GM21737 (cell line): Measurements from ENCODE around the gene MYORG.

ENCODE experiments used
- ATAC-seq: cut with Tn5 transposase; IDR thresholded peaks from one replicate; pipeline ENCODE4 v1.9.1; 2021; ENCODE audit warnings: mild to moderate bottlenecking, moderate library complexity; ENCODE audit not compliant: unreplicated experiment

Gene MYORG

GRCh38 chr9:34335376-34335775 lies 41.3 kb downstream of the MYORG start:
- no peak for ATAC-seq

DNA sequence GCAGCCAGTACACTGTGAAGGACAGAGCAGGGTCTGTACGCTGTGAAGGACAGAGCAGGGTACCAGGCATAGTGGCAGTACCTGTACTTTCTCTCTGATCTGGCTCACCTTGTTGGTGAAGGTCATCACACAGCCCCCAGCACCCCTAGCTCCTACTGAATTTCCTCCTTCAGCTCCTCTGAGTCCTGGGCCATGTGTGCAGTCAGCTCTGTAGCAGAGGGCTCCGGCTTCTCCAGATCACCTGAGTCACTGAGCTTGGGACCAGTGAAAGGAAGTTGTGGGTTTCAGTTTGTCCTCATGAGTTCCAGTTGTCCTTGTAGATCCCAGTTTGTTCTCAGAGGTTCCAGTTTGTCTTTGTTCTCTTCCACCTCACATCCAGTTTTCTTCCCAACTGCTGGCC lies 41.8 kb downstream of the MYORG start:
- ATAC-seq = no peak

GRCh38 chr9:34334337-34334824 lies 42.3 kb downstream of the MYORG start:
- no peak for ATAC-seq

- no peak for ATAC-seq
Observed at GRCh38 chr9:34333836-34334235, 42.9 kb downstream of the MYORG start.

DNA sequence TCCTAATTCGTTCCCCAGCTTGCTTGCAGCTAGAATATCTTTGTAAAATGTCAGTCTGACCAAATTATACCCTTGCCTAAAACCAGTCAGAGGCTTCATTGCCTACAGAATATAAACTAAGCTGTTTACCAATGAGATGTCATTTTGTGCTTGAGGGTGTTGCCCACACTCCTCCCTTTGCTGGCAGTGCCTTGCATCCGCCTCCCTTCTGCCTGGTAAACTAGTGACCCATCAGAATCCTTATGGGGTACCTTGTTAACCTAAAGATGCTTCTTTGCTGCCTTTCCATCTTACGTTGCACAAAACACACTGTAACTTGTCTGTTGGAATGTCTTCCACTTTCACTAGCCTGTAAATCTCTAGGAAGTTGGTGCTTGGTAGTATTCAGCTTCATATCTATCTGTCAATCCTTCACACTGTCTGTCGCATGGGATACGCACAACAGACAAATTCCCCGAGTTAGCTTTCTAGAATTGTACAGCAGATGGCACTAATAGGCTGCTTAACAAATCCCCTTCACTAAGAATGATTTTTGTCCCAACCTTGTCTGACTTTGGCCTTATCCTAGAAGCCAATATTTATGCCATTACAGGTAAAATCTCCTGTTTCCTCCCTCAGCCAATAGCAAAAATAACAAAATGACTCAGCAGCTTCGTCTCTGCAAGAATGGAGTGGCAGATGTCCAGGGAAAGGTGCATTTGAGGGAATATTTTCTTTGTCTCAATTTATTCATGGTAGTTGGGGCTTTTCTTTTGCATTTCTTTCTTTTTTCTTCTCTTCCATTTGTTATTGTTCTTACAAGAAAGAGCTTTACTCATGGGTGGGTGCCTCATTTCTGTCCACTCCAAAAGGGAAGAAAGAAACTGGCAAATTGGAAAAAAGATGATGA lies 44.4 kb downstream of the MYORG start:
- ATAC-seq = no peak

DNA sequence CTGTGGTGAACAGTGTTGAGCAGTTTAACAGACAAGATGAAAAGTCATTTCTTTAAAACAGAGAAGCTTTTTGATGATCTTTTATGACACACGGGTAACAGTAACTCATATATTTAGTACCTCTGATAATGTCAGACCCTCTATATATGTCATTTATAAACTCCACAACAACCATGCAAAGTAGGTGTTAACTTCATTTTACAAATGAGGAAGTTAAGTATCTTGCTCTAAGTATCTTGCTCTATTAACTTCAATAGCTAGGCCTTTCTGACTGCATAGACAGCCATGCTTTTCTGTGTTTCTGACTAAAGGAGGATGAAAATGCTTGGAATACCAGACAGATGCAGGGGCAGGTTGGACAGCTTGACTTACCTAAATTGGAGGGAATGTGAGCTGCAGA lies 45.5 kb downstream of the MYORG start:
- no peak for ATAC-seq

DNA sequence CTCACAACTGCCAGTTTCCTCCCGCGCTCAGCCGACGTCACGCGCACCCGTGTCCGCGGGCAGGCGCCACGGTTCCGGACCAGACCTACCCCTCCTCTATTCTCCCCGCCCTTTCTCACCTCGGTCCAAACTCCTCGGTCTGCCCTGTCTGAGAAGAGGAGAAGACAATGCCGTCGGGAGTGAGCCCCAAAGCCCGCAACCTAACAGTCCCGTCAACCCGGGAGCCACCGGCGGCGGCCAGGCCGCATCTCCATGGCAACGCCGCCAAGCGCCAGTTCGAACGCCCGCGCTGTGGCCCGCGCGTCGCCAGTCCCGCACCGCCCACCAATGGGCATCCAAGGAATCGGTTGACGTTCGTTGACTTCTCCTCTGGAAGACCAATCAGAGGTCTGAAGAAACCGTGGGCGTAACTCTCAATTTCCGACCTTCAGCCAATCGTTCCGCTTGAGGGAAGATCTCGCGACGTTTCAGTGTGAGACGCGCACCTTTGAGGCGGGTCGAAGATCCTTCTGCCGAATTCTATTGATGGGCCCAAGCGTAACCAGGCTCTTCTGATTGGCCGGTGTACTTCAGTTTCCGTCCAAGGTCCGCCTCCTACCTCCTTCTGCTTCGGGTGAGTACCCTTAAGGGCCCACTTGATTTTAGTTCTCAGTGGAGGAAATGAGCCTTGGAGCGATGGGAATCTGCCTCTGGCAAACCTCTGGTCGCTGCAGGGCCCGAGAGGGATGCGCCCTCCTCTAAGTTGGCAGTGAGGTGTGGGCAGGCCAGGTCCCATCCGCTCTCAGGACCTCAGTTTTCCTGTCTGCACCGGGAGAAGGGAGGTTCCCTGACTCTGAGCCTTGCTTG lies 47.5 kb downstream of the MYORG start, which contains the start of the genes KIF24 and NUDT2:
Gene KIF24, minus strand, starts transcription at position 282 of the 846 bp plus-strand sequence. CDS start 17,922 bp downstream, outside the sequence.
Gene NUDT2, plus strand, starts transcription at position 583 of the 846 bp plus-strand sequence. CDS start 9,471 bp downstream, outside the sequence.
- peak; percentile 92 for ATAC-seq

GRCh38 chr9:34328500-34328986 lies 48.2 kb downstream of the MYORG start:
- ATAC-seq = peak; percentile 1

GRCh38 chr9:34326690-34327089 lies 50.0 kb downstream of the MYORG start:
- ATAC-seq = no peak

DNA sequence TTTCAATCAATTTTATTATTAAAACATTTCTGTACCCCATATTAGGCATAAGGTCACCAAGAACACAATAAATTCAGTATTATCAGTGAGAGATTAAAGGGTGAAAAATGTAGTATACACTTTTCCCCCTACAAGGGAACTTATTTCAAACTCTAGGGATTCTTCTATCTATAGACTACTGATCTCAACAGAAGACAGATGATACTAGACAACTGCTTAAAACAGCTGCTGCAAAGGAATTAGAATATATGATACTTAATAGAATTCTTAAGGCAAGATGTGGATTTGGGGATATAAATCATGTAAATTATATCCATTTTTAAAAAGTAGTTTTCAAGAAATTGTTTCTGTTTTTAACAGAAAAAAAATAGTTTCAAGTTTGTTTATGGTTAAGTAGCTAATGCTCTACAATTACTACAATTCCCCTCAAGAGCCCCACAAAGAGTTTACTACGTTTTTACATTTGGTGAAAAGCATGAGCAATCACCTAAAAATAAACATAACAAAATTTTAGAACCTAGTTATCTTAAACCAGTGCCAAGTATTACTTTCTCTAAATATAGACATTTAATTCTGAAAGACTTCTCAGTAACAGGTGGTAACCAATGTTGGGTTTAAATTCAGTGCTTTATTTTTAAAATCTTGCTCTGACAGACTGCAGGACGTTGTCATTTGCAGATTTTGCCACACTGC lies 53.7 kb downstream of the MYORG start:
- no peak for ATAC-seq

DNA sequence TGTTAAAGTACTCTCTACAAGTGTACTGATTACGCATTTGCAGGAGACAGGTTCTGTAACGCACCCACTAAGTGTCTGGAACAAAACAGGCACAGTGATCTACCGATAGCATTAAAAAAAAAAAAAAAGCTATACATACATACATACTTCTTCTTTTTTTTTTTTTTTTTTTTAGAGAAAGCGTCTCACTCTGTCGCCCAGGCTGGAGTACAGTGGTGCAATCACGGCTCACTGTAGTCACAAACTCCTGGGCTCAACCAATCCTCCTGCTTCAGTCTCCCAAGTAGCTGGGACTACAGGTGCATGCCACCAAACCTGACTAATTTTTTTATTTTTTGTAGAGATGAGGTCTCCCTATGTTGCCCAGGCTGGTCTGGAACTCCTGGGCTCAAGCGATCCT lies 55.2 kb downstream of the MYORG start:
- no peak for ATAC-seq

GRCh38 chr9:34318163-34318790 lies 58.4 kb downstream of the MYORG start:
- no peak for ATAC-seq

GRCh38 chr9:34317436-34317835 lies 59.3 kb downstream of the MYORG start:
- ATAC-seq = no peak
